ENCODE data around the gene MN1. TPM values are rescaled to one million over a fixed set of nuclear protein-coding genes. Genes with fewer than 3 reads are reported as not detected.

MN1 gene
- polyA plus RNA-seq, 3 donors: 0.06 to 0.38 (median 0.29) TPM

DNA sequence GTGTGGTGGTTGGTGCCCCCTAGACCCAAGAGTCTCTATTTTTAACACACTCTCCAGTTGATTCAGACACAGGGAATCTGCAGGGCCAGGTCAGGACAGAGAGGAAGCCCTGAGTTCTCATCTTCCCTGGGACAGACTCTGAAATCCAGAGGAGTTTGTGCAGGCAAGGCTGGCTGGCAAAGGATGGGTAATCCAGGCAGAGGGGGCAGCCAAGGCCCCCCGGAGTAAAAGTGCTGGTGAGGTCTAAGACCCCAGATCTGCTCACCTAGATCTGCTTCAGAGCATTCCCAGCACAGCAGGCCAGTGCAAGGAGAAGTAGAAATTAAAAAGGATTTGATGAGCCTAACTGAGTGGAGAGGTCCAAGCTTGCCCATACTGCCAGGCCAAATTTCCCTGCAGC lies 40.6 kb upstream of the MN1 start:
- Histone ChIP-seq H3K9me3 (replicated peaks in 1 of 2; ENCODE audit: control insufficient read depth in 1 of 2, insufficient read depth in 1 of 2, low read length in 2 of 2) (peaks cover 0 to 3% of the 10 kb centered on the region in 2 donors), H3K27me3 (ENCODE audit: control insufficient read depth in 2 of 2, insufficient read depth in 2 of 2, low read length in 2 of 2) (no peaks in the 10 kb centered on the region), H4K20me1 (ENCODE audit: insufficient read depth, low read length) (no peaks in the 10 kb centered on the region), H3K4me1 (ENCODE audit: control insufficient read depth in 1 of 2, insufficient read depth in 2 of 2, low read length in 2 of 2) (no peaks in the 10 kb centered on the region), H3K4me2 (replicated peaks; ENCODE audit: extremely low read depth, low read length, poor library complexity, severe bottlenecking) (no peak overlapping the region), H3K4me3 (replicated peaks in 1 of 3; ENCODE audit: low read depth in 2 of 3, low read length in 3 of 3) (no peak overlapping the region), H3K79me2 (ENCODE audit: insufficient read depth, low read length) (no peaks in the 10 kb centered on the region), H3K36me3 (replicated peaks in 1 of 2; ENCODE audit: control insufficient read depth in 1 of 2, insufficient read depth in 2 of 2, low read length in 2 of 2) (peaks cover 0 to 17% of the 10 kb centered on the region in 2 donors), H3K9ac (ENCODE audit: insufficient read depth, low read length, poor library complexity, severe bottlenecking) (no peak overlapping the region), H2AFZ (ENCODE audit: insufficient read depth, low read depth, low read length, poor library complexity, severe bottlenecking) (no peak overlapping the region), H3K27ac (ENCODE audit: low read depth in 1 of 2, low read length in 2 of 2) (no peak overlapping the region)
- H3K27ac Mint-ChIP-seq: no peak overlapping the region
- DNase-seq: no peak
- no peaks in the 10 kb centered on the region for H3K4me1 Mint-ChIP-seq
- H3K9me3 Mint-ChIP-seq: peaks cover 2 to 6% (median 3%) of the 10 kb centered on the region in 7 donors
- H3K36me3 Mint-ChIP-seq: peaks cover 11 to 25% of the 10 kb centered on the region in 2 donors
- H3K4me3 Mint-ChIP-seq: no peak overlapping the region
- intact Hi-C loops (cut with micrococcal nuclease): no loop called here
- TF ChIP-seq, protein P1, sequence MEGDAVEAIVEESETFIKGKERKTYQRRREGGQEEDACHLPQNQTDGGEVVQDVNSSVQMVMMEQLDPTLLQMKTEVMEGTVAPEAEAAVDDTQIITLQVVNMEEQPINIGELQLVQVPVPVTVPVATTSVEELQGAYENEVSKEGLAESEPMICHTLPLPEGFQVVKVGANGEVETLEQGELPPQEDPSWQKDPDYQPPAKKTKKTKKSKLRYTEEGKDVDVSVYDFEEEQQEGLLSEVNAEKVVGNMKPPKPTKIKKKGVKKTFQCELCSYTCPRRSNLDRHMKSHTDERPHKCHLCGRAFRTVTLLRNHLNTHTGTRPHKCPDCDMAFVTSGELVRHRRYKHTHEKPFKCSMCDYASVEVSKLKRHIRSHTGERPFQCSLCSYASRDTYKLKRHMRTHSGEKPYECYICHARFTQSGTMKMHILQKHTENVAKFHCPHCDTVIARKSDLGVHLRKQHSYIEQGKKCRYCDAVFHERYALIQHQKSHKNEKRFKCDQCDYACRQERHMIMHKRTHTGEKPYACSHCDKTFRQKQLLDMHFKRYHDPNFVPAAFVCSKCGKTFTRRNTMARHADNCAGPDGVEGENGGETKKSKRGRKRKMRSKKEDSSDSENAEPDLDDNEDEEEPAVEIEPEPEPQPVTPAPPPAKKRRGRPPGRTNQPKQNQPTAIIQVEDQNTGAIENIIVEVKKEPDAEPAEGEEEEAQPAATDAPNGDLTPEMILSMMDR (IDR thresholded peaks at IDR 0.05): no peak
- H3K27me3 Mint-ChIP-seq (ENCODE audit: low read depth in 3 of 3): peaks cover 0 to 2% (median 2%) of the 10 kb centered on the region in 3 donors
- WGBS (ENCODE audit: insufficient coverage): 92% methylated on average over 1 of the region's 1 CpG

DNA sequence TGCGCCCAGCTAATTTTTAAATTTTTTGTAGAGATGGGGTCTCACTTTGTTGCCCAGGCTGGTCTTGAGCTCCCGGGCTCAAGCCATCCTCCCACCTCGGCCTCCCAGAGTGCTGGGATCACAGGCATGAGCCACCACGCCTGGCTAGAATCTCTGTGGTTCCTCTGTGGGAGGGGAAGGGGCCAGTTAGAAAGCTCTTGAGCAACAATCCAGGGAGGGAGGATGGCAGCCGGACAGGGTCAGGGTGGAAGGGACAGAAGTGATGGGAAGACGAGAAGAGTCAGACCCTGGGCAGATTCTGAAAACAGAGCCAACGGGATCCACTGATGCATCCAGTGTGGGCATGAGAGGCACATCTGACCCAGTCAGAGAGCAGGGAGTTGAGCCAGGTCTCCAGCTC lies 38.9 kb upstream of the MN1 start:
- 76% methylated on average over 6 of the region's 7 CpGs for WGBS (ENCODE audit: insufficient coverage)
- Histone ChIP-seq H3K4me3 (replicated peaks in 1 of 3; ENCODE audit: low read depth in 2 of 3, low read length in 3 of 3) (no peak overlapping the region), H3K4me2 (replicated peaks; ENCODE audit: extremely low read depth, low read length, poor library complexity, severe bottlenecking) (no peak overlapping the region), H2AFZ (ENCODE audit: insufficient read depth, low read depth, low read length, poor library complexity, severe bottlenecking) (no peak overlapping the region), H4K20me1 (ENCODE audit: insufficient read depth, low read length) (no peaks in the 10 kb centered on the region), H3K27ac (ENCODE audit: low read depth in 1 of 2, low read length in 2 of 2) (no peak overlapping the region), H3K79me2 (ENCODE audit: insufficient read depth, low read length) (no peaks in the 10 kb centered on the region), H3K27me3 (ENCODE audit: control insufficient read depth in 2 of 2, insufficient read depth in 2 of 2, low read length in 2 of 2) (no peaks in the 10 kb centered on the region), H3K4me1 (ENCODE audit: control insufficient read depth in 1 of 2, insufficient read depth in 2 of 2, low read length in 2 of 2) (no peaks in the 10 kb centered on the region), H3K9me3 (replicated peaks in 1 of 2; ENCODE audit: control insufficient read depth in 1 of 2, insufficient read depth in 1 of 2, low read length in 2 of 2) (peaks cover 0 to 3% of the 10 kb centered on the region in 2 donors), H3K36me3 (replicated peaks in 1 of 2; ENCODE audit: control insufficient read depth in 1 of 2, insufficient read depth in 2 of 2, low read length in 2 of 2) (peaks cover 0 to 5% of the 10 kb centered on the region in 2 donors), H3K9ac (ENCODE audit: insufficient read depth, low read length, poor library complexity, severe bottlenecking) (no peak overlapping the region)
- H3K4me1 Mint-ChIP-seq: no peaks in the 10 kb centered on the region
- H3K27me3 Mint-ChIP-seq (ENCODE audit: low read depth in 3 of 3): peaks cover 0 to 3% (median 2%) of the 10 kb centered on the region in 3 donors
- peaks cover 4 to 18% of the 10 kb centered on the region in 2 donors for H3K36me3 Mint-ChIP-seq
- TF ChIP-seq, protein P1 (IDR thresholded peaks at IDR 0.05): no peak
- intact Hi-C loops (cut with micrococcal nuclease): no loop called here
- H3K27ac Mint-ChIP-seq: no peak overlapping the region
- no peak for DNase-seq
- peaks cover 2 to 9% (median 4%) of the 10 kb centered on the region in 7 donors for H3K9me3 Mint-ChIP-seq
- H3K4me3 Mint-ChIP-seq: no peak overlapping the region

Measured in CD14-positive monocyte (primary cell).